HEK293 (cell line): ENCODE measurements around the gene JAKMIP1.

Experiments used
- GLIS2 ChIP-seq: fragments of 450-650 bp; formaldehyde crosslinking; IDR thresholded peaks from 2 replicates; pipeline ENCODE4 v1.5.1; 2016; ENCODE audit warnings: missing biosample characterization, missing genetic modification characterization
- KLF8 ChIP-seq: fragments of 450-650 bp; formaldehyde crosslinking; IDR thresholded peaks from 2 replicates; pipeline ENCODE4 v1.5.1; 2016; ENCODE audit warnings: missing biosample characterization, missing genetic modification characterization
- ZNF223 ChIP-seq: fragments of 450-650 bp; formaldehyde crosslinking; IDR thresholded peaks from 2 replicates; pipeline ENCODE4 v1.5.1; 2016; ENCODE audit warnings: missing biosample characterization, missing genetic modification characterization
- ZNF416 ChIP-seq: fragments of 450-650 bp; formaldehyde crosslinking; IDR thresholded peaks from 2 replicates; pipeline ENCODE4 v1.5.1; 2016; ENCODE audit warnings: missing biosample characterization, missing genetic modification characterization
- ZNF501 ChIP-seq: fragments of 450-650 bp; formaldehyde crosslinking; IDR thresholded peaks from 2 replicates; pipeline ENCODE4 v1.5.1; 2016; ENCODE audit warnings: missing biosample characterization, missing genetic modification characterization
- ZNF529 ChIP-seq: fragments of 450-650 bp; formaldehyde crosslinking; IDR thresholded peaks from 2 replicates; pipeline ENCODE4 v1.5.1; 2017; ENCODE audit warnings: missing genetic modification characterization, missing biosample characterization; ENCODE audit not compliant: insufficient replicate concordance
- ZNF596 ChIP-seq: fragments of 450-650 bp; IDR thresholded peaks from 2 replicates; pipeline ENCODE4 v1.5.0; 2018; ENCODE audit warnings: missing biosample characterization, mild to moderate bottlenecking, missing genetic modification characterization, moderate library complexity
- ZNF610 ChIP-seq: fragments of 450-650 bp; formaldehyde crosslinking; IDR thresholded peaks from 2 replicates; pipeline ENCODE4 v1.5.1; 2016; ENCODE audit warnings: missing biosample characterization, missing genetic modification characterization, borderline replicate concordance
- ZNF768 ChIP-seq: fragments of 450-650 bp; formaldehyde crosslinking; IDR thresholded peaks from 2 replicates; pipeline ENCODE4 v1.5.1; 2018; ENCODE audit warnings: missing biosample characterization, mild to moderate bottlenecking, missing genetic modification characterization
- ZNF777 ChIP-seq: fragments of 450-650 bp; formaldehyde crosslinking; IDR thresholded peaks from 2 replicates; pipeline ENCODE4 v1.5.1; 2017; ENCODE audit warnings: missing biosample characterization, missing genetic modification characterization, borderline replicate concordance
- TF ChIP-seq, protein P1 (sequence below): fragments of 450-650 bp; formaldehyde crosslinking; IDR thresholded peaks from 2 replicates; pipeline ENCODE4 v1.5.1; 2016; ENCODE audit warnings: missing biosample characterization, missing genetic modification characterization
- TF ChIP-seq, protein P2 (sequence below): fragments of 450-650 bp; formaldehyde crosslinking; IDR thresholded peaks from 2 replicates; pipeline ENCODE4 v1.5.1; 2016; ENCODE audit warnings: missing biosample characterization, missing genetic modification characterization

DNA sequence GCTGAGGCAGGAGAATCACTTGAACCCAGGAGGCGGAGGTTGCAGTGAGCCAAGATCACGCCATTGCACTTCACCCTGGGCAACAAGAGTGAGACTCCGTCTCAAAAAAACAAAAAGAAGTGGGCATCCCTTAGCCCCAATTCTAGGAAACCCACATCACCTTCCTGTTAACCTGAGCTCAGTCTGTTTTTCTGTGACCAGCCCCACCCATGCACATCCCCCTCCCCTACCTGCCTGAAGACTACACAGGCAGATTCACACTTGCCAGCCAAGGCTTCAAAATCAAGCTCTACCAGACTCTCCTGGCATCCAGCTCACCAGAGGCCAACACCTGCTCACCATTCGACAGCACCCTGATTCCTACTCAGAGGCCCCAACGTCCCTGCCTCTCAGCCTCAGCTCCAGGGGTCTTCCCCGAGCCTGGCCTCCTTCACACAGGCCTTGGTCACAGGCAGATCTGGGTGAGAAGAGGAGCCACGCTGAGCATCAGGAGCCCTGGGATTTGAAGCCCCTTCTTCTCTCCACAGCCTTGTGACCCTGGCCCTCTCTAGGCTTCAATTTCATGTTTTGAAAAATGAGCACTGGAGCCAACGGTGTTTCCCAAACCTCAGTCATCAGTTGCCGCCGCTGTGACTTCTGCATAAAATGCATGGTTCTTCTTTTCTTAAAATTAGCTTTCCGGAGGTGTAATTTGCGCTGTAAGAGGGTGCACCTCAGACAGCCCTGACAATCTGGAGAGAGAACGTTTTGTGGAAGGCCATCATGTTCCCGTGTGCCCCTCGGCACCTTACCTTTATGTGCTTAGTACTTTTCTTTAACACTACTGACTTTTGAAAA lies 47.3 kb downstream of the JAKMIP1 start:
- TF ChIP-seq ZNF610 (tag by site-specific recombination) (no peak), ZNF501 (tag by site-specific recombination) (no peak), ZNF596 (tag by site-specific recombination) (no peak), KLF8 (tag by site-specific recombination) (no peak), ZNF416 (tag by site-specific recombination) (no peak), ZNF529 (tag by site-specific recombination) (no peak), ZNF777 (tag by site-specific recombination) (no peak), ZNF223 (no peak), GLIS2 (tag by site-specific recombination) (no peak), ZNF768 (tag by site-specific recombination) (no peak)
- TF ChIP-seq, protein P1, sequence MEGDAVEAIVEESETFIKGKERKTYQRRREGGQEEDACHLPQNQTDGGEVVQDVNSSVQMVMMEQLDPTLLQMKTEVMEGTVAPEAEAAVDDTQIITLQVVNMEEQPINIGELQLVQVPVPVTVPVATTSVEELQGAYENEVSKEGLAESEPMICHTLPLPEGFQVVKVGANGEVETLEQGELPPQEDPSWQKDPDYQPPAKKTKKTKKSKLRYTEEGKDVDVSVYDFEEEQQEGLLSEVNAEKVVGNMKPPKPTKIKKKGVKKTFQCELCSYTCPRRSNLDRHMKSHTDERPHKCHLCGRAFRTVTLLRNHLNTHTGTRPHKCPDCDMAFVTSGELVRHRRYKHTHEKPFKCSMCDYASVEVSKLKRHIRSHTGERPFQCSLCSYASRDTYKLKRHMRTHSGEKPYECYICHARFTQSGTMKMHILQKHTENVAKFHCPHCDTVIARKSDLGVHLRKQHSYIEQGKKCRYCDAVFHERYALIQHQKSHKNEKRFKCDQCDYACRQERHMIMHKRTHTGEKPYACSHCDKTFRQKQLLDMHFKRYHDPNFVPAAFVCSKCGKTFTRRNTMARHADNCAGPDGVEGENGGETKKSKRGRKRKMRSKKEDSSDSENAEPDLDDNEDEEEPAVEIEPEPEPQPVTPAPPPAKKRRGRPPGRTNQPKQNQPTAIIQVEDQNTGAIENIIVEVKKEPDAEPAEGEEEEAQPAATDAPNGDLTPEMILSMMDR: no peak
- TF ChIP-seq, protein P2, sequence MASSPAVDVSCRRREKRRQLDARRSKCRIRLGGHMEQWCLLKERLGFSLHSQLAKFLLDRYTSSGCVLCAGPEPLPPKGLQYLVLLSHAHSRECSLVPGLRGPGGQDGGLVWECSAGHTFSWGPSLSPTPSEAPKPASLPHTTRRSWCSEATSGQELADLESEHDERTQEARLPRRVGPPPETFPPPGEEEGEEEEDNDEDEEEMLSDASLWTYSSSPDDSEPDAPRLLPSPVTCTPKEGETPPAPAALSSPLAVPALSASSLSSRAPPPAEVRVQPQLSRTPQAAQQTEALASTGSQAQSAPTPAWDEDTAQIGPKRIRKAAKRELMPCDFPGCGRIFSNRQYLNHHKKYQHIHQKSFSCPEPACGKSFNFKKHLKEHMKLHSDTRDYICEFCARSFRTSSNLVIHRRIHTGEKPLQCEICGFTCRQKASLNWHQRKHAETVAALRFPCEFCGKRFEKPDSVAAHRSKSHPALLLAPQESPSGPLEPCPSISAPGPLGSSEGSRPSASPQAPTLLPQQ: no peak
